Tibial nerve (tissue), 3 donors: ENCODE results near the gene DNM1L.

Experiments used
- POLR2A ChIP-seq, 2 donors: fragments of 450-650 bp; IDR thresholded peaks; one replicate each; pipeline ENCODE4 v1.6.1; 2017; ENCODE audit warnings: antibody characterized with exemption in 2 of 2, mild to moderate bottlenecking in 2 of 2, moderate library complexity in 2 of 2
- TF ChIP-seq, protein P1 (sequence below), 5 experiments: fragments of 200-600 bp in 3 of 5; fragments of 450-650 bp in 2 of 5; sonication (generic) in 3 of 5; IDR thresholded peaks; one replicate each; pipeline ENCODE4 v1.5.1; 2016 to 2019; ENCODE audit warnings: antibody characterized with exemption in 5 of 5, mild to moderate bottlenecking in 3 of 5, moderate library complexity in 2 of 5

DNA sequence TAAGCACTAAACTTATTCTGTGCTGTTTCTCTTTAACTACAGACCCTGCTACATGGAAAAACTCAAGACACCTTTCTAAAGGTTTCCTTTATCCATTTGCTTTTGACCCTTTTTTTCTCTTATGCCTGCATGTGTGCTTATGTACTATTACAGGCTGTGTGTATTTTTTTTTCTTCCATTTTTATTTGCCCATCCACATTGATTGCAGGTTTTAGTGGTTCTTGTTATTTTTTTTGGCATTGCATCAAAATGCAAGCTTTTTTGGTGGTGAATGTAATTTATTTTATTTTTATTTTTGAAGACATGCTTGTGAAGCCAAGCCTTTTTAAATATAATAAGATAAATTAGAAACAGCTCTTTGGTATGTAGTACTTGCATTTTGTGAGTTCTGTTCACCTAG lies 26.7 kb downstream of the DNM1L start:
- no peak for TF ChIP-seq POLR2A (IDR thresholded peaks at IDR 0.05)
- TF ChIP-seq, protein P1, sequence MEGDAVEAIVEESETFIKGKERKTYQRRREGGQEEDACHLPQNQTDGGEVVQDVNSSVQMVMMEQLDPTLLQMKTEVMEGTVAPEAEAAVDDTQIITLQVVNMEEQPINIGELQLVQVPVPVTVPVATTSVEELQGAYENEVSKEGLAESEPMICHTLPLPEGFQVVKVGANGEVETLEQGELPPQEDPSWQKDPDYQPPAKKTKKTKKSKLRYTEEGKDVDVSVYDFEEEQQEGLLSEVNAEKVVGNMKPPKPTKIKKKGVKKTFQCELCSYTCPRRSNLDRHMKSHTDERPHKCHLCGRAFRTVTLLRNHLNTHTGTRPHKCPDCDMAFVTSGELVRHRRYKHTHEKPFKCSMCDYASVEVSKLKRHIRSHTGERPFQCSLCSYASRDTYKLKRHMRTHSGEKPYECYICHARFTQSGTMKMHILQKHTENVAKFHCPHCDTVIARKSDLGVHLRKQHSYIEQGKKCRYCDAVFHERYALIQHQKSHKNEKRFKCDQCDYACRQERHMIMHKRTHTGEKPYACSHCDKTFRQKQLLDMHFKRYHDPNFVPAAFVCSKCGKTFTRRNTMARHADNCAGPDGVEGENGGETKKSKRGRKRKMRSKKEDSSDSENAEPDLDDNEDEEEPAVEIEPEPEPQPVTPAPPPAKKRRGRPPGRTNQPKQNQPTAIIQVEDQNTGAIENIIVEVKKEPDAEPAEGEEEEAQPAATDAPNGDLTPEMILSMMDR (IDR thresholded peaks at IDR 0.05), result no peak
